WTC11 (cell line): ENCODE data around the gene PIP5K1A. TPM values are rescaled to one million over a fixed set of nuclear protein-coding genes. Genes with fewer than 3 reads are reported as not detected.
A peak's percentile ranks its signal among the peaks of the same experiment; 100 is the strongest.

ENCODE experiments used
- ATAC-seq: fragments of 200-7000 bp; cut with Tn5 transposase; 2 replicates; pipeline ENCODE4 v1.10.0; 2021; ENCODE audit warnings: mild to moderate bottlenecking, moderate library complexity
- CTCF ChIA-PET: fragments of 300-600 bp; sonication (Branson Sonifier 250); formaldehyde crosslinking; loops from one replicate; lab custom pipeline; 2021; ENCODE audit warnings: antibody characterized with exemption; lab: Charles Lee
- POLR2A ChIA-PET: fragments of 350-600 bp; sonication (Branson Sonifier 250); formaldehyde crosslinking; loops from one replicate; lab custom pipeline; 2021; ENCODE audit warnings: antibody characterized with exemption; lab: Charles Lee
- DNase-seq: peaks from one replicate; pipeline ENCODE4 v3.0.0; 2021; ENCODE audit warnings: low spot score
- H3K27ac Mint-ChIP-seq: 2 replicates; pipeline ENCODE4 v1.8.0; 2021; ENCODE audit warnings: mixed read lengths
- H3K27me3 Mint-ChIP-seq: 2 replicates; pipeline ENCODE4 v1.8.0; 2021; ENCODE audit warnings: low read depth, mild to moderate bottlenecking, moderate library complexity, mixed read lengths
- H3K36me3 Mint-ChIP-seq: 2 replicates; pipeline ENCODE4 v1.8.0; 2021; ENCODE audit warnings: mixed read lengths
- H3K4me1 Mint-ChIP-seq: 2 replicates; pipeline ENCODE4 v1.8.0; 2022; ENCODE audit warnings: mixed read lengths
- H3K4me3 Mint-ChIP-seq: 2 replicates; pipeline ENCODE4 v1.8.0; 2021; ENCODE audit warnings: mild to moderate bottlenecking, moderate library complexity, mixed read lengths
- H3K9me3 Mint-ChIP-seq: 2 replicates; pipeline ENCODE4 v1.8.0; 2021; ENCODE audit warnings: mixed read lengths
- CBFB ChIP-seq: sonication (generic); formaldehyde crosslinking; IDR thresholded peaks from 2 replicates; pipeline ENCODE4 v1.8.1; 2022; ENCODE audit warnings: mild to moderate bottlenecking, low read depth, missing genetic modification reagents
- EMX1 ChIP-seq: fragments of 250-450 bp; sonication (Bioruptor Pico); IDR thresholded peaks from 2 replicates; pipeline ENCODE4 v1.8.0; 2021; ENCODE audit warnings: mild to moderate bottlenecking
- IRF2 ChIP-seq: sonication (generic); formaldehyde crosslinking; IDR thresholded peaks from 2 replicates; pipeline ENCODE4 v1.8.0; 2022; ENCODE audit warnings: low read depth, missing genetic modification reagents, borderline replicate concordance
- MYBL2 ChIP-seq: sonication (generic); formaldehyde crosslinking; IDR thresholded peaks from 2 replicates; pipeline ENCODE4 v1.8.1; 2023; ENCODE audit warnings: mild to moderate bottlenecking, moderate library complexity, missing genetic modification reagents
- SMAD3 ChIP-seq: sonication (generic); formaldehyde crosslinking; IDR thresholded peaks from 2 replicates; pipeline ENCODE4 v1.8.0; 2022; ENCODE audit warnings: missing genetic modification reagents, mild to moderate bottlenecking, borderline replicate concordance
- TCF7 ChIP-seq: sonication (generic); formaldehyde crosslinking; IDR thresholded peaks from 2 replicates; pipeline ENCODE4 v1.8.0; 2022; ENCODE audit warnings: mild to moderate bottlenecking, low read depth, missing genetic modification reagents, moderate library complexity
- ZNF263 ChIP-seq: sonication (generic); formaldehyde crosslinking; IDR thresholded peaks from 2 replicates; pipeline ENCODE4 v1.8.1; 2022; ENCODE audit warnings: low read depth, mild to moderate bottlenecking, moderate library complexity, missing genetic modification reagents
- total RNA-seq: library from RNA; stranded (reverse); gene quantifications from 3 replicates; pipeline ENCODE4 v1.2.3, GENCODE V29; 2021
- TF ChIP-seq, protein P1 (sequence below): sonication (generic); formaldehyde crosslinking; IDR thresholded peaks from 2 replicates; pipeline ENCODE4 v1.8.0; 2023; ENCODE audit warnings: mild to moderate bottlenecking, missing genetic modification reagents
- TF ChIP-seq, protein P2 (sequence below): sonication (generic); formaldehyde crosslinking; conservative IDR thresholded peaks from 2 replicates; pipeline ENCODE4 v1.8.1; 2022; ENCODE audit warnings: mild to moderate bottlenecking, missing genetic modification reagents
- TF ChIP-seq, protein P3 (sequence below): sonication (generic); formaldehyde crosslinking; IDR thresholded peaks from 2 replicates; pipeline ENCODE4 v1.8.0; 2022; ENCODE audit warnings: mild to moderate bottlenecking, missing genetic modification reagents
- TF ChIP-seq, protein P4 (sequence below): sonication (generic); formaldehyde crosslinking; IDR thresholded peaks from 2 replicates; pipeline ENCODE4 v1.8.0; 2022; ENCODE audit warnings: mild to moderate bottlenecking, missing genetic modification reagents
- TF ChIP-seq, protein P5 (sequence below): sonication (generic); formaldehyde crosslinking; IDR thresholded peaks from 2 replicates; pipeline ENCODE4 v1.8.1; 2022; ENCODE audit warnings: mild to moderate bottlenecking, moderate library complexity, missing genetic modification reagents
- TF ChIP-seq, protein P6 (sequence below): fragments of 250-450 bp; sonication (Bioruptor Pico); conservative IDR thresholded peaks from 2 replicates; pipeline ENCODE4 v1.9.0; 2021; ENCODE audit warnings: mild to moderate bottlenecking
- TF ChIP-seq, protein P7 (sequence below): sonication (generic); formaldehyde crosslinking; IDR thresholded peaks from 2 replicates; pipeline ENCODE4 v1.8.0; 2022; ENCODE audit warnings: mild to moderate bottlenecking, missing genetic modification reagents
- TF ChIP-seq, protein P8 (sequence below): sonication (generic); formaldehyde crosslinking; IDR thresholded peaks from 2 replicates; pipeline ENCODE4 v1.8.1; 2023; ENCODE audit warnings: mild to moderate bottlenecking, missing genetic modification reagents, moderate library complexity

PIP5K1A gene
- total RNA-seq, 1 experiment from 2014 or later, result 81.3 TPM

DNA sequence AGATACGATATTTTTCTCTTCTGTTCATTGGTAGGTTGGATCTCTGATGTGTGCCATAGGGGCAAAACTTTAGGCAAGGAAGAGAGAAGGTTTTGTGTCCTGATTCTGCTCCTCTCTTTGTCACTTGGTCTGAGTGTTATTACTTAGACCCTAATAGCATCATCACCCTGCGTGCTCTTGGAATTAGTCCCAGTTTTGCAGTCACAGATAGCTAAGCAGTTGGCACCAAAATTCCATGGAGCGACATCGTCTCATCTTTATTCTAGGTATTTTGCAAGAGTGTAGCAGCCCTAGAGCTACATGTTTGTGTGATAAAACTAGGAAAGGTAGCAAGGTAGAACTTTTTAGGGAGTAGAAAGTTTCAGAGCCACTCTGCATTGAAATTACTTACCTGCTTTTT lies 23.8 kb downstream of the PIP5K1A start (continued):
- TF ChIP-seq, protein P1, sequence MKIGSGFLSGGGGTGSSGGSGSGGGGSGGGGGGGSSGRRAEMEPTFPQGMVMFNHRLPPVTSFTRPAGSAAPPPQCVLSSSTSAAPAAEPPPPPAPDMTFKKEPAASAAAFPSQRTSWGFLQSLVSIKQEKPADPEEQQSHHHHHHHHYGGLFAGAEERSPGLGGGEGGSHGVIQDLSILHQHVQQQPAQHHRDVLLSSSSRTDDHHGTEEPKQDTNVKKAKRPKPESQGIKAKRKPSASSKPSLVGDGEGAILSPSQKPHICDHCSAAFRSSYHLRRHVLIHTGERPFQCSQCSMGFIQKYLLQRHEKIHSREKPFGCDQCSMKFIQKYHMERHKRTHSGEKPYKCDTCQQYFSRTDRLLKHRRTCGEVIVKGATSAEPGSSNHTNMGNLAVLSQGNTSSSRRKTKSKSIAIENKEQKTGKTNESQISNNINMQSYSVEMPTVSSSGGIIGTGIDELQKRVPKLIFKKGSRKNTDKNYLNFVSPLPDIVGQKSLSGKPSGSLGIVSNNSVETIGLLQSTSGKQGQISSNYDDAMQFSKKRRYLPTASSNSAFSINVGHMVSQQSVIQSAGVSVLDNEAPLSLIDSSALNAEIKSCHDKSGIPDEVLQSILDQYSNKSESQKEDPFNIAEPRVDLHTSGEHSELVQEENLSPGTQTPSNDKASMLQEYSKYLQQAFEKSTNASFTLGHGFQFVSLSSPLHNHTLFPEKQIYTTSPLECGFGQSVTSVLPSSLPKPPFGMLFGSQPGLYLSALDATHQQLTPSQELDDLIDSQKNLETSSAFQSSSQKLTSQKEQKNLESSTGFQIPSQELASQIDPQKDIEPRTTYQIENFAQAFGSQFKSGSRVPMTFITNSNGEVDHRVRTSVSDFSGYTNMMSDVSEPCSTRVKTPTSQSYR, result no peak
- TF ChIP-seq, protein P2, sequence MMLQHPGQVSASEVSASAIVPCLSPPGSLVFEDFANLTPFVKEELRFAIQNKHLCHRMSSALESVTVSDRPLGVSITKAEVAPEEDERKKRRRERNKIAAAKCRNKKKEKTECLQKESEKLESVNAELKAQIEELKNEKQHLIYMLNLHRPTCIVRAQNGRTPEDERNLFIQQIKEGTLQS (CRISPR knock-in tag), result no peak
- TF ChIP-seq, protein P3, sequence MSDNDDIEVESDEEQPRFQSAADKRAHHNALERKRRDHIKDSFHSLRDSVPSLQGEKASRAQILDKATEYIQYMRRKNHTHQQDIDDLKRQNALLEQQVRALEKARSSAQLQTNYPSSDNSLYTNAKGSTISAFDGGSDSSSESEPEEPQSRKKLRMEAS, result no peak
- TF ChIP-seq SMAD3 (CRISPR knock-in tag), result no peak

DNA sequence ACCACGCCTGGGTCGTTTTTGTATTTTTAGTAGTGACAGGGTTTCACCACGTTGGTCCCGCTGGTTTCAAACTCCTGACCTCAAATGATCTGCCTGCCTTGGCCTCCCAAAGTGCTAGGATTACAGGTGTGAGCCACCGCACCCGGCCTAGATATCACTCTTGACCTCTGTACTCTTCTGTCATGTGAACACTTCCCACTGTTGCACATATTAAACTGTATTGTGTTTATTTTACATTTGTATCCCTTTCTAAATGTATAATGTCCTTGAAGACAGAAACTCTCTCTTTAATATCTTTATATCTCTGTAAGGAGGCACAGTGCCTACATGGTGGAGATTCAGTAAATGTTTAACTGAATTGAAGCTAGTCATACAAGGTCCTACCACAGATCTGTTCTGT lies 36.9 kb downstream of the PIP5K1A start:
- ChIA-PET POLR2A (no interaction called here), CTCF (interaction anchor here (1.0 kb wide), 1 partner anchor 16 kb away, joined by 3 read pairs; no protein-coding TSS in a partner anchor)
- H3K36me3 Mint-ChIP-seq, result peaks cover 88% of the 10 kb centered on the region

DNA sequence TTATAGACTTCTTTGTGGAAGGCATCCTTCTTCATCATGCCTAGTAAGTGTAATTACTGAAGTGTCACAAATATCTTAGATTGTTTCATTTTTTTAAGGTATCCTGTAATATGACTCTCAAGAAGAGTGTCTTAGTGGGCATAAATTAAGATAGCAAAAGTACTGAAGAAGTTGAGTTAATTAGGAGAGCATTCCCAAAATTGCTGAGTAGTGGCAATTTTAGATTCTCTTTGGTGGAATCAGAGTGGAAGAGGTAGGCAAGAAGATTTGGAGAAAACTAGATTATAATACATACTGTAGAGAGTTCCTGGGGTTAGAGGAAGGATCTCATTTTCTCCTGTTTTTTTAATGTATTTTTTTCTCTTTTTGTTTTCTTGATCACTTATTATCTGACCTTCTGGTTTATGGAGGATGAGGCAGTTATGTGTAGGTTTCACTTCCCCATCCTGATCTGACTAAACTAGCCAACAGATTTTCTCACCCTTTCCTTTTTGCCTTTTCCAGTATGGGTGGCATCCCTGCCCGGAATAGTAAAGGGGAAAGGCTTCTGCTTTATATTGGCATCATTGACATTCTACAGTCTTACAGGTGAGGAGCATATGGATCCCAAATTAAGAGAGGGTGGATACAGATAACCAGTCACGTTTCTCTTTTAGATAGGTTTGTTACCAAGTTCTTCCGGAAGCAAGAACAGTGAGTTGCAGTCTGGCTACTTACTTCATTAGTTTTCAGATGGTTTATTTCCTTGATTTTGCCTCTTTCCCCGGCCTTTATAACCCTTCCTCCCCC lies 39.5 kb downstream of the PIP5K1A start:
- Mint-ChIP-seq H3K4me1 (no peaks in the 10 kb centered on the region), H3K9me3 (no peaks in the 10 kb centered on the region), H3K4me3 (no peak overlapping the region), H3K27me3 (no peaks in the 10 kb centered on the region), H3K36me3 (peaks cover 84% of the 10 kb centered on the region), H3K27ac (no peak overlapping the region)
- ATAC-seq, result no peak
- CTCF ChIA-PET, result interaction anchor here (1.5 kb wide), 1 partner anchor 14 kb away, joined by 3 read pairs; no protein-coding TSS in a partner anchor
- no peak for DNase-seq
- POLR2A ChIA-PET, result no interaction called here
- TF ChIP-seq CBFB (CRISPR knock-in tag) (no peak), TCF7 (CRISPR knock-in tag) (no peak), IRF2 (CRISPR knock-in tag) (no peak), EMX1 (CRISPR knock-in tag) (no peak)
- TF ChIP-seq, protein P4, sequence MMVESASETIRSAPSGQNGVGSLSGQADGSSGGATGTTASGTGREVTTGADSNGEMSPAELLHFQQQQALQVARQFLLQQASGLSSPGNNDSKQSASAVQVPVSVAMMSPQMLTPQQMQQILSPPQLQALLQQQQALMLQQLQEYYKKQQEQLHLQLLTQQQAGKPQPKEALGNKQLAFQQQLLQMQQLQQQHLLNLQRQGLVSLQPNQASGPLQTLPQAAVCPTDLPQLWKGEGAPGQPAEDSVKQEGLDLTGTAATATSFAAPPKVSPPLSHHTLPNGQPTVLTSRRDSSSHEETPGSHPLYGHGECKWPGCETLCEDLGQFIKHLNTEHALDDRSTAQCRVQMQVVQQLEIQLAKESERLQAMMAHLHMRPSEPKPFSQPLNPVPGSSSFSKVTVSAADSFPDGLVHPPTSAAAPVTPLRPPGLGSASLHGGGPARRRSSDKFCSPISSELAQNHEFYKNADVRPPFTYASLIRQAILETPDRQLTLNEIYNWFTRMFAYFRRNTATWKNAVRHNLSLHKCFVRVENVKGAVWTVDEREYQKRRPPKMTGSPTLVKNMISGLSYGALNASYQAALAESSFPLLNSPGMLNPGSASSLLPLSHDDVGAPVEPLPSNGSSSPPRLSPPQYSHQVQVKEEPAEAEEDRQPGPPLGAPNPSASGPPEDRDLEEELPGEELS (CRISPR knock-in tag), result no peak
- TF ChIP-seq, protein P5, sequence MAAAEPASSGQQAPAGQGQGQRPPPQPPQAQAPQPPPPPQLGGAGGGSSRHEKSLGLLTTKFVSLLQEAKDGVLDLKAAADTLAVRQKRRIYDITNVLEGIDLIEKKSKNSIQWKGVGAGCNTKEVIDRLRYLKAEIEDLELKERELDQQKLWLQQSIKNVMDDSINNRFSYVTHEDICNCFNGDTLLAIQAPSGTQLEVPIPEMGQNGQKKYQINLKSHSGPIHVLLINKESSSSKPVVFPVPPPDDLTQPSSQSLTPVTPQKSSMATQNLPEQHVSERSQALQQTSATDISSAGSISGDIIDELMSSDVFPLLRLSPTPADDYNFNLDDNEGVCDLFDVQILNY, result no peak
- TF ChIP-seq, protein P6, sequence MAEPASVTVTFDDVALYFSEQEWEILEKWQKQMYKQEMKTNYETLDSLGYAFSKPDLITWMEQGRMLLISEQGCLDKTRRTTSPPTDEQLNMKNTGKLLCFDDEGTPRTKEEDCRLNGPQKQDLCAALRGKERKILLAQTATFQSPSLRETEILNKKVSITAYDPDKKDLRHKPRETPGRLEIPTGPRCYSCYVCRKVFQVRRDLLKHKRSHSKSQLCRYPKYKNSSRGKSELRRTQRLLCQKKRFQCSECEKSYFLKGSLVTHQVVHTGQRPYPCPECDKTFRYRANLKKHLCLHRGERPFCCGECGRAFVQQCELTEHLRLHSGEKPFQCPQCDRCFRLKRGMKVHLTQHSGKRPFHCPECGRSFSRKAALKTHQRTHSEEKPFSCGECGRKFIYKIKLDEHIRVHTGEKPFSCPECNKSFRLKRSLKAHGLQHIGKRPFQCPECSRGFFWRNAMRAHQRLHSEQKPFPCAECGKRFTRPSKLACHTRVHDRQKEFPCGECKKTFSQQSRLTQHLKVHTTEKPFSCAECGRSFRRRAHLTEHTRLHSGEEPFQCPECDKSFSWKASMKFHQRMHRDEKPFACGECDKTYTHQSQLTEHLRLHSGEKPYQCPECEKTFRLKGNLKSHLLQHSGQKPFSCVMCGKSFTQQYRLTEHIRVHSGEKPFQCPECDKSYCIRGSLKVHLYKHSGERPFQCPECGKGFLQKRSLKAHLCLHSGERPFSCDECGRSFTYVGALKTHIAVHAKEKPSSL, result no peak
- TF ChIP-seq, protein P7, sequence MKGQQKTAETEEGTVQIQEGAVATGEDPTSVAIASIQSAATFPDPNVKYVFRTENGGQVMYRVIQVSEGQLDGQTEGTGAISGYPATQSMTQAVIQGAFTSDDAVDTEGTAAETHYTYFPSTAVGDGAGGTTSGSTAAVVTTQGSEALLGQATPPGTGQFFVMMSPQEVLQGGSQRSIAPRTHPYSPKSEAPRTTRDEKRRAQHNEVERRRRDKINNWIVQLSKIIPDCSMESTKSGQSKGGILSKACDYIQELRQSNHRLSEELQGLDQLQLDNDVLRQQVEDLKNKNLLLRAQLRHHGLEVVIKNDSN (CRISPR knock-in tag), result no peak
- TF ChIP-seq, protein P8, sequence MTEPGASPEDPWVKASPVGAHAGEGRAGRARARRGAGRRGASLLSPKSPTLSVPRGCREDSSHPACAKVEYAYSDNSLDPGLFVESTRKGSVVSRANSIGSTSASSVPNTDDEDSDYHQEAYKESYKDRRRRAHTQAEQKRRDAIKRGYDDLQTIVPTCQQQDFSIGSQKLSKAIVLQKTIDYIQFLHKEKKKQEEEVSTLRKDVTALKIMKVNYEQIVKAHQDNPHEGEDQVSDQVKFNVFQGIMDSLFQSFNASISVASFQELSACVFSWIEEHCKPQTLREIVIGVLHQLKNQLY (CRISPR knock-in tag), result no peak

More for the DNA sequence above, 36.9 kb downstream of the PIP5K1A start:
- DNase-seq (no peak), ATAC-seq (no peak)
- Mint-ChIP-seq H3K4me1 (no peaks in the 10 kb centered on the region), H3K27me3 (no peaks in the 10 kb centered on the region), H3K4me3 (no peak overlapping the region), H3K9me3 (no peaks in the 10 kb centered on the region), H3K27ac (peak overlapping the region; percentile 36; the same call in 1 of the 2 replicates)
- TF ChIP-seq MYBL2 (CRISPR knock-in tag) (no peak), ZNF263 (CRISPR knock-in tag) (no peak)
- TF ChIP-seq, protein P1, result no peak
- TF ChIP-seq, protein P7 (CRISPR knock-in tag), result no peak
